NCI-H82 (cell line): ENCODE results near the gene SMIM13.
"Not testable (repeated sequence)": the region's sequence is repeated elsewhere in the genome, so short reads cannot be mapped to it uniquely, and the experiment has no call there.

Experiments
- DNase-seq: peaks from one replicate; lab custom pipeline; 2025; lab: John Stamatoyannopoulos, UW

SMIM13 gene

GRCh38 chr6:11083956-11084355 is 9.7 kb upstream of the SMIM13 start:
- DNase-seq, result peak; percentile 70

- no peak for DNase-seq
Measured at GRCh38 chr6:11085758-11086435, 7.7 kb upstream of the SMIM13 start.

GRCh38 chr6:11087141-11087812 is 6.4 kb upstream of the SMIM13 start:
- not testable (repeated sequence) for DNase-seq

GRCh38 chr6:11089695-11090094 is 3.9 kb upstream of the SMIM13 start:
- peak; percentile 39 for DNase-seq

- peak; percentile 36 for DNase-seq
Measured at GRCh38 chr6:11091141-11091540, 2.5 kb upstream of the SMIM13 start.

- peak; percentile 98 for DNase-seq
Measured at GRCh38 chr6:11092668-11093375, 812 bp upstream of the SMIM13 start.

DNA sequence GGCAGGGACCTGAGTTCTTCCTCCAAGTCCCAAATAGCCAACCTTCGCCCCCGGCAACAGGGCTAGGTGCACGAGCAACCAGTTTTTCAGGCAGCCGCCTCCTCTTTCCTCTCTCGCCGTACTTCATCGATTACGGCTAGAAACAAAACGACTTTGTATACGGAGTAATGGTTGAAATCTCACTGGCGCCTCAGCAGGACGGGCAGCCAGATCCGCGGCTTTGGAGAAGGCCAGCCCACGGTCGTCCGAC is 333 bp upstream of the SMIM13 start:
- DNase-seq, result no peak

- peak; percentile 67 for DNase-seq
Measured at GRCh38 chr6:11094411-11094851, 797 bp downstream of the SMIM13 start.

GRCh38 chr6:11094941-11095340 is 1.3 kb downstream of the SMIM13 start:
- no peak for DNase-seq

DNA sequence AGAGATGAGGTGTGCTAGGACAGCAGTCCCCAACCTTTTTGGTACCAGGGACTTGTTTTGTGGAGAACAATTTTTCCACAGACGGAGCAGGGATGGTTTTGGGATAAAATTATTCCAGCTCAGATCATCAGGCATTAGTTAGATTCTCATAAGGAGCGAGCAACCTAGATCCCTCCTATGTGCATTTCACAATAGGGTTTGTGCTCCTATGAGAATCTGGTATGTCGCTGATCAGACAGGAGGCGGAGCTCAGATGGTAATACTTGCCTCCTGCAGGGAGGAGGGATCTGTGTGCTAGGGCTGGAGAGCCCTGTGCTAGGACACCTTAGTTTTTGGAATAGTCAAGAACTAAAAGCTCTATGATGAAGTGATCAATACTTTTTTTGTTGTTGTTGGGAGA is 2.5 kb downstream of the SMIM13 start:
- DNase-seq, result peak; percentile 91

GRCh38 chr6:11097476-11097875 is 3.8 kb downstream of the SMIM13 start:
- DNase-seq, result no peak

- peak; percentile 41 for DNase-seq
Measured at GRCh38 chr6:11098004-11098403, 4.4 kb downstream of the SMIM13 start.

DNA sequence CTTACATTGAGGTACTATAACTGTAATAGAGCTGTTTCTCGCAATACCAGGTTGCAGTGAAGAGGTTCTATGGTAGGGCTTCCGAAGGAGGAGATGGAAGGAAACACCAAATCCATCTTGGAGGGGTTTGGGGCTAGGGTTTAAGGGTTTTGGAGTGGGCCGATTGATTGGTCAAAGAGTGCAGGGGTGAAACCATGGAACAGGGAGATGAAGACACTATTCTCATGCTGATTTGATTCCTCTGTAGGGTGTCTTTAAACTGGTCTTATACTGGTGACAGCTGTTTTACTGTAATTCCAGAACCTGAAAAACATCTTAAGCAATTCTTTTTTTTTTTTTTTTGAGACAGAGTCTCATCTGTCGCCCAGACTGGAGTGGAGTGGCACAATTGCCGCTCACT is 7.8 kb downstream of the SMIM13 start:
- DNase-seq, result no peak

- no peak for DNase-seq
Measured at GRCh38 chr6:11103065-11103464, 9.4 kb downstream of the SMIM13 start.

DNA sequence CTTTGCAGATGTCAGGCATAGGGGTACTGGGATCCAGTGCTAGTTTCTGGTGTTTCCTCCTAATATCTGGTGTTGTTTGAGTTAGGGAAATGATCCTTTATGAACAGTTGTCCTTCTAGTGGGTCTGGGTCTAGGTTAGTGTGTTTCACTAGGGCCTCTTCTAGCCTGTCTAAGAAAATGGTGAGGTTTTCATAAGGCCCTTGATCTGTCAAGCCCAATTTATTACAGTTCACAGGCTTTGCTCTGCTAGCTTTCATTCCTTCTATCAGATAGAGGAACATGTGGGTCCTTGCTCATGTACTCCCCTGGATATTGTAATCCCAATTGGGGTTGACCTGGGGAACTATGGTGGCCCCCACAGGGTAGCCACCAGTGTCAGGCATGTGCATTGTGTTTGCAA is 15.1 kb downstream of the SMIM13 start:
- DNase-seq, result no peak

DNA sequence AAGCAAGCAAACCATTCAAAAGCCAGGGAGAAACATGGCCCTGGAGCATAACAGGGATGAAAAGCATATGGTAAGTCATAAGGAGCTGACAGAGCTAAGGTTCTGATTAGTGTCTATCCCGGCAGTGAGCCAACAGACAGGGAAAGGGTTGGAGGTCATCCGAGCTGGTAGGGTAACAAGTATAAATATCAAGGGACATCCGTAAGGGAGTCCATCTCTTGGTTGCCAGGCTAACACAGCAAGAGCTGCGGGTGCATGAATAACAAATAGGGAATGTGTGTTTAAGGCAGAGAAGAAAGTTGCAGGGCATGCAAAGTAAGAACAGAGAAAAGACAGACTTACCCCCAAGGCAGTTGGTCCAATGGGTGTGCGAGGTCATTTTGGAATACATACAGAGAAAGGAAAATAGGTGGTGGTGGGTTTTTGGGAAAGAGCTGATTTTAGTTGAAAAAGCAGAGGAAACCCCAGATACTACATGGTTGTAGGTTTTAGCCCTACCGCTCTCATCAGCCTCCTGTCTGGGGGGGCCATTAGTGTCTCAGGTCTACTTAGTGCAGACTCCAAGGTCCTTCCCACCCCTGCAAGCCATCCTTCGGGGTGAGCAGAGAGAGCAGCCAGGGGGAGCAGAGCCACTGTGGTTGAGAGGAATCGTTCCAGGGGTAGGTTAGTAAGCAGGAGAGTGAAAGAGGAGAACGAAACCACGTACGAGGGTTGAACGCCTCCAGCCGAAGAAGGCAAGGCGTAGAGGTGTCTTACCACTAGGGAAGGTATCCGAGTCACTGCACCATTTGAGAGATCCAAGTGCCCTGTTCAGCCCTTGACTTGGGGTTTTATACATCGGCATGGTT is 17.5 kb downstream of the SMIM13 start, which contains the start of gene ERVFRD-1:
TSS of gene ERVFRD-1 (minus strand) at position 805 of the 848 bp plus-strand sequence. CDS start 6,415 bp downstream, outside the sequence.
- DNase-seq, result no peak

DNA sequence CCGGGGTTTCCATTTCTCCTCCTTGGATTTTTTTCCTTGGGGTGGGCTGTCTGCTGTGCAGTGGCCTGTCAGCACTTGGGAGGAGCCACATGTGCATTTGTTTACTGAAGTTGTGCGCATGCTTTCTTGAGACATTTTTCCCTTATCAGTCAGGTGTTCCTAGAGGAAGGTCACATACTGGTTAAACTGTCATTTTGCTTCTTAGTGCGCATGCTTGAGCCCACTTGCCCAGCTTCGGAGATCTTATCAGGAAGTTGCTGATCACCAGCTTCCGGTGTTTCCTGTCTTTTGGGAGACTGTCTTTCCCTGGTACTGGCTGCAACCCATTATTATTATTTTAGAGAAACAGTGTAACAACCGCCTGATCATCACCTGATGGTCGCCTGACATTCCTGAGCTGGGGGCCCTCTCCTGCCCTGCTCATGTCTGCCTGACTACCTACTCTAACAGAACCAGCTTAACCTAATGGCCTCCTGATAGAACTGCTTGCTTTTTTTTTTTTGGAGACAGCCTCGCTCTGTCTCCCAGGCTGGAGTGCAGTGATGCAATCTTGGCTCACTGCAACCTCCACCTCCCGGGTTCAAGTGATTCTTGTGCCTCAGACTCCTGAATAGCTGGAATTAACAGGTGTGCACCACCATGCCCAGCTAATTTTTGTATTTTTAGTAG is 18.3 kb downstream of the SMIM13 start:
- no peak for DNase-seq

DNA sequence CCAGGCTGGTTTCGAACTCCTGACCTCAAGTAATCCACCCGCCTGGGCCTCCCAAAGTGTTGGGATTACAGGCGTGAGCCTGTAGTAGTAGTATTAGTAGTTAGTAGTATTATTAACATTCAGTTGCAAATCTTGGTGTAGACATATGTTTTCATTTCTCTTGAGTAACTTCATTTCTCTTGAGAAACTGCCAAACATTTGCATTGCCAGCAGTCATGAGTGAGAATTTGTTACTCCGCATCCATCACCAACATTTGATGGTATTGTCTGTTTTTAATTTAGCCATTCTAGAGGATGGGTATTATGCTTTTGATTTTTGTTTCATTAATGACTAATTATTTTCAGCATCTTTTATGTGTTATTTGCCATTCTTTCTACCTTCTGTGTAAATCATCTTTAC is 19.4 kb downstream of the SMIM13 start:
- DNase-seq, result no peak

GRCh38 chr6:11115808-11116536 is 22.3 kb downstream of the SMIM13 start:
- DNase-seq, result peak; percentile 20

- no peak for DNase-seq
Measured at GRCh38 chr6:11120271-11121005, 26.8 kb downstream of the SMIM13 start.
